HepG2 (cell line): Measurements from ENCODE around the gene HILPDA. TPM values are rescaled to one million over a fixed set of nuclear protein-coding genes. Genes with fewer than 3 reads are reported as not detected.

Source experiments
- AKNA ChIP-seq: sonication (generic); formaldehyde crosslinking; IDR thresholded peaks from 2 replicates; pipeline ENCODE4 v1.4.0; 2020; ENCODE audit warnings: missing genetic modification reagents, borderline replicate concordance
- EP300 ChIP-seq, 3 experiments: sonication (generic) in 1 of 3; formaldehyde crosslinking in 1 of 3; IDR thresholded peaks; 2 replicates each; pipeline versions ENCODE4 v1.5.1 to v1.6.1; 2011 to 2020; ENCODE audit warnings: low read depth in 2 of 3, low read length in 2 of 3, borderline replicate concordance in 1 of 3, improper control_type of control experiment in 1 of 3, mild to moderate bottlenecking in 1 of 3, missing genetic modification reagents in 1 of 3, moderate library complexity in 1 of 3
- KLF13 ChIP-seq: sonication (generic); formaldehyde crosslinking; IDR thresholded peaks from 2 replicates; pipeline ENCODE4 v1.4.0; 2020; ENCODE audit warnings: mild to moderate bottlenecking, missing genetic modification reagents
- ONECUT2 ChIP-seq: sonication (generic); formaldehyde crosslinking; IDR thresholded peaks from 2 replicates; pipeline ENCODE4 v1.4.0; 2020; ENCODE audit warnings: missing genetic modification reagents
- TSC22D2 ChIP-seq: sonication (generic); formaldehyde crosslinking; IDR thresholded peaks from 2 replicates; pipeline ENCODE4 v1.5.1; 2020; ENCODE audit warnings: missing genetic modification reagents, mild to moderate bottlenecking, borderline replicate concordance
- ZBED4 ChIP-seq: sonication (generic); formaldehyde crosslinking; IDR thresholded peaks from 2 replicates; pipeline ENCODE4 v1.4.0; 2020; ENCODE audit warnings: missing genetic modification reagents, borderline replicate concordance
- ZNF513 ChIP-seq: sonication (generic); formaldehyde crosslinking; conservative IDR thresholded peaks from 2 replicates; pipeline ENCODE4 v1.5.0; 2020; ENCODE audit warnings: missing genetic modification reagents
- ZNF646 ChIP-seq: sonication (generic); formaldehyde crosslinking; IDR thresholded peaks from 2 replicates; pipeline ENCODE4 v1.9.0; 2021; ENCODE audit warnings: mild to moderate bottlenecking, missing genetic modification reagents
- ZNF816 ChIP-seq: sonication (generic); formaldehyde crosslinking; IDR thresholded peaks from 2 replicates; pipeline ENCODE4 v1.8.0; 2022; ENCODE audit warnings: missing genetic modification reagents, mild to moderate bottlenecking, borderline replicate concordance
- polyA plus RNA-seq, 8 experiments: library from polyadenylated mRNA; depleted of rRNA in 3 of 8; stranded (reverse) in 7 of 8; unstranded in 1 of 8; fragments of >200 nt; fragmentation: Illumina TruSeq in 4 of 8; extraction: Trizol in 4 of 8; gene quantifications; 2 replicates each; pipeline versions ENCODE4 v1.2.1 to v1.2.3, GENCODE V29; 2011 to 2016; ENCODE audit warnings: low read depth in 4 of 8, missing spikeins in 1 of 8, mixed read lengths in 1 of 8; ENCODE audit not compliant: insufficient read depth in 1 of 8
- total RNA-seq, 5 experiments: library from RNA; depleted of rRNA; stranded (reverse); fragments of >200 nt; fragmentation: Illumina TruSeq; extraction: Trizol; gene quantifications; 2 replicates each; pipeline ENCODE4 v1.2.3, GENCODE V29; 2016; ENCODE audit warnings: low read depth in 1 of 5

HILPDA gene
- total and polyA plus RNA-seq, 2 of the 13 experiments (the other 11 are each of a cell fraction or from before 2014, with no cell fraction given): 11.1 to 44.0 TPM

GRCh38 chr7:128455543-128456254 is at the start of gene HILPDA (continued):
- TF ChIP-seq ZNF646 (no peak), ZNF513 (CRISPR knock-in tag) (no peak), ZNF816 (peak; percentile 96), ONECUT2 (CRISPR knock-in tag) (no peak), ZBED4 (CRISPR knock-in tag) (peak; percentile 20; the same call in 1 of the 2 replicates), TSC22D2 (CRISPR knock-in tag) (0 out of 2 replicates have a peak, but pooled peaks have one; percentile 40), KLF13 (CRISPR knock-in tag) (no peak), AKNA (CRISPR knock-in tag) (no peak), EP300 (IDR thresholded peaks at IDR 0.05; ENCODE audit: low read depth in 2 of 2, low read length in 2 of 2) (peak in 1 of 2 experiments; percentile 56; a peak in 2 of 4 replicates), EP300 (CRISPR knock-in tag; IDR thresholded peaks at IDR 0.05; ENCODE audit: borderline replicate concordance) (0 out of 2 replicates have a peak, but pooled peaks have one; percentile 30)
